Right atrium auricular region (tissue), 2 donors: Measurements from ENCODE around the gene ELP2. TPM values are rescaled to one million over a fixed set of nuclear protein-coding genes. Genes with fewer than 3 reads are reported as not detected.

Experiments used
- DNase-seq: peaks from one replicate; pipeline ENCODE4 v3.0.0-alpha.2; 2019; ENCODE audit warnings: low spot score
- H3K27ac ChIP-seq, 2 donors: fragments of 200-600 bp; sonication (generic); 1 replicate in 1 of 2; 2 replicates in 1 of 2; pipeline ENCODE4 v1.5.1; 2016 to 2019
- H3K27me3 ChIP-seq, 2 donors: fragments of 200-600 bp; sonication (generic); one replicate each; pipeline versions ENCODE4 v1.5.1 to v1.6.0; 2017 to 2019
- H3K36me3 ChIP-seq: fragments of 200-600 bp; sonication (generic); one replicate; pipeline ENCODE4 v1.5.1; 2016
- H3K4me1 ChIP-seq, 2 donors: fragments of 200-600 bp; sonication (generic); one replicate each; pipeline versions ENCODE4 v1.5.1 to v1.6.0; 2017 to 2019
- H3K4me3 ChIP-seq, 2 donors: fragments of 200-600 bp; sonication (generic); 1 replicate in 1 of 2; 2 replicates in 1 of 2; pipeline ENCODE4 v1.5.1; 2017 to 2019; ENCODE audit warnings: mild to moderate bottlenecking in 1 of 2, moderate library complexity in 1 of 2
- H3K9me3 ChIP-seq, 2 donors: fragments of 200-600 bp; sonication (generic); one replicate each; pipeline ENCODE4 v1.5.1; 2019
- CTCF ChIP-seq, 2 donors: fragments of 200-600 bp; sonication (generic); IDR thresholded peaks; one replicate each; pipeline ENCODE4 v1.5.1; 2019; ENCODE audit warnings: antibody characterized with exemption in 2 of 2
- total RNA-seq, 2 donors: library from RNA; depleted of rRNA; stranded (reverse); fragments of >200 nt; gene quantifications; one replicate each; pipeline ENCODE4 v1.1.0, GENCODE V29; 2016

ELP2 gene
- total RNA-seq, 2 donors from 2014 or later, result 21.7 to 31.4 TPM

GRCh38 chr18:36191711-36192110 is 62.0 kb downstream of the ELP2 start:
- Histone ChIP-seq H3K27me3 (no peaks in the 10 kb centered on the region), H3K4me3 (no peak overlapping the region), H3K9me3 (no peaks in the 10 kb centered on the region), H3K27ac (no peak overlapping the region), H3K4me1 (peaks cover 0 to 11% of the 10 kb centered on the region in 2 donors), H3K36me3 (no peaks in the 10 kb centered on the region)
- no peak for TF ChIP-seq CTCF (IDR thresholded peaks at IDR 0.05)
- no peak for DNase-seq

GRCh38 chr18:36194600-36195315 is 65.1 kb downstream of the ELP2 start:
- TF ChIP-seq CTCF (IDR thresholded peaks at IDR 0.05), result no peak
- Histone ChIP-seq H3K4me1 (no peaks in the 10 kb centered on the region), H3K27ac (no peak overlapping the region), H3K27me3 (no peaks in the 10 kb centered on the region), H3K9me3 (no peaks in the 10 kb centered on the region), H3K36me3 (no peaks in the 10 kb centered on the region), H3K4me3 (no peak overlapping the region)
- no peak for DNase-seq

- Histone ChIP-seq H3K9me3 (no peaks in the 10 kb centered on the region), H3K4me1 (no peaks in the 10 kb centered on the region), H3K27ac (no peak overlapping the region), H3K27me3 (no peaks in the 10 kb centered on the region), H3K4me3 (no peak overlapping the region), H3K36me3 (no peaks in the 10 kb centered on the region)
- peak; percentile 26 for DNase-seq
- TF ChIP-seq CTCF (IDR thresholded peaks at IDR 0.05), result no peak
Observed at GRCh38 chr18:36195427-36196122, 65.9 kb downstream of the ELP2 start.

GRCh38 chr18:36196238-36196995 is 66.7 kb downstream of the ELP2 start:
- Histone ChIP-seq H3K4me1 (no peaks in the 10 kb centered on the region), H3K9me3 (no peaks in the 10 kb centered on the region), H3K27me3 (no peaks in the 10 kb centered on the region), H3K36me3 (no peaks in the 10 kb centered on the region), H3K4me3 (no peak overlapping the region), H3K27ac (no peak overlapping the region)
- TF ChIP-seq CTCF (IDR thresholded peaks at IDR 0.05), result no peak
- DNase-seq, result no peak

GRCh38 chr18:36197511-36198166 is 67.9 kb downstream of the ELP2 start:
- no peak for TF ChIP-seq CTCF (IDR thresholded peaks at IDR 0.05)
- DNase-seq, result peak; percentile 28
- Histone ChIP-seq H3K36me3 (no peaks in the 10 kb centered on the region), H3K4me3 (no peak overlapping the region), H3K9me3 (no peaks in the 10 kb centered on the region), H3K27me3 (no peaks in the 10 kb centered on the region), H3K27ac (no peak overlapping the region), H3K4me1 (no peaks in the 10 kb centered on the region)
